SK-N-SH (cell line): ENCODE data around the gene LRRN4CL. TPM values are rescaled to one million over a fixed set of nuclear protein-coding genes. Genes with fewer than 3 reads are reported as not detected.

Experiments used
- CTCF ChIA-PET: fragments of 300-600, 350-600 bp; formaldehyde crosslinking; extraction: SDS; loops from one replicate; lab custom pipeline; 2021; lab: Yijun Ruan, JAX
- POLR2A ChIA-PET: fragments of 350-600 bp; sonication (Branson Sonifier 250); formaldehyde crosslinking; extraction: SDS; loops from one replicate; lab custom pipeline; 2020; ENCODE audit warnings: antibody characterized with exemption, inconsistent platforms; lab: Yijun Ruan, JAX
- DNase-seq: peaks from one replicate; pipeline ENCODE4 v3.0.0; 2012
- H2AFZ ChIP-seq: fragments of 200-600 bp; sonication (generic); 2 replicates; pipeline ENCODE4 v1.8.1; 2016; ENCODE audit warnings: antibody characterized with exemption, mild to moderate bottlenecking, low read depth
- H3F3A ChIP-seq: fragments of 200-600 bp; sonication (generic); replicated peaks from 2 replicates; pipeline ENCODE3; 2016; ENCODE audit warnings: antibody characterized with exemption, mild to moderate bottlenecking; ENCODE audit not compliant: insufficient read depth
- H3K27ac ChIP-seq, 2 experiments: fragments of 200-500 bp in 1 of 2; fragments of 200-600 bp in 1 of 2; sonication (Bioruptor generic) in 1 of 2; sonication (generic), shearing (Covaris generic) in 1 of 2; 2 replicates each; pipeline versions ENCODE4 v1.5.1 to v1.6.1; 2014 to 2016; ENCODE audit warnings: low read depth in 2 of 2, inconsistent platforms in 1 of 2, low read length in 1 of 2, mild to moderate bottlenecking in 1 of 2, mixed read lengths in 1 of 2
- H3K27me3 ChIP-seq: fragments of 200-600 bp; sonication (generic), shearing (Covaris generic); 2 replicates; pipeline ENCODE4 v1.6.1; 2016; ENCODE audit warnings: mixed run types; ENCODE audit not compliant: insufficient read depth
- H3K36me3 ChIP-seq, 2 experiments: fragments of 200-500 bp in 1 of 2; fragments of 200-600 bp in 1 of 2; sonication (Bioruptor generic) in 1 of 2; sonication (generic) in 1 of 2; replicated peaks in 1 of 2; 2 replicates each; pipeline versions ENCODE3 to v1.5.1; 2014 to 2016; ENCODE audit warnings: low read length in 1 of 2, mild to moderate bottlenecking in 1 of 2; ENCODE audit not compliant: insufficient read depth in 2 of 2, control insufficient read depth in 1 of 2
- H3K4me1 ChIP-seq, 2 experiments: fragments of 200-500 bp in 1 of 2; fragments of 200-600 bp in 1 of 2; sonication (Bioruptor generic) in 1 of 2; sonication (generic), shearing (Covaris generic) in 1 of 2; 2 replicates each; pipeline versions ENCODE4 v1.5.1 to v1.6.1; 2014 to 2016; ENCODE audit warnings: low read depth in 1 of 2, low read length in 1 of 2, mixed run types in 1 of 2; ENCODE audit not compliant: insufficient read depth in 2 of 2, control insufficient read depth in 1 of 2
- H3K4me2 ChIP-seq: fragments of 200-600 bp; sonication (generic), shearing (Covaris generic); 2 replicates; pipeline ENCODE4 v1.6.1; 2017; ENCODE audit warnings: mixed run types
- H3K4me3 ChIP-seq, 2 experiments: fragments of 200-500 bp in 1 of 2; fragments of 200-600 bp in 1 of 2; sonication (Bioruptor generic) in 1 of 2; sonication (generic), shearing (Covaris generic) in 1 of 2; 2 replicates each; pipeline versions ENCODE4 v1.5.1 to v1.8.1; 2014 to 2016; ENCODE audit warnings: low read depth in 2 of 2, inconsistent platforms in 1 of 2, low read length in 1 of 2, mild to moderate bottlenecking in 1 of 2, mixed read lengths in 1 of 2, moderate library complexity in 1 of 2
- H3K79me2 ChIP-seq: fragments of 200-600 bp; sonication (generic); 2 replicates; pipeline ENCODE4 v1.8.1; 2017; ENCODE audit warnings: mild to moderate bottlenecking; ENCODE audit not compliant: insufficient read depth
- H3K9ac ChIP-seq: fragments of 200-600 bp; sonication (generic); 2 replicates; pipeline ENCODE4 v1.6.1; 2017; ENCODE audit warnings: mixed run types
- H3K9me2 ChIP-seq: fragments of 200-600 bp; sonication (generic); 2 replicates; pipeline ENCODE4 v1.6.1; 2017; ENCODE audit warnings: mixed run types
- H3K9me3 ChIP-seq: fragments of 200-600 bp; sonication (generic); 2 replicates; pipeline ENCODE4 v1.6.1; 2017; ENCODE audit warnings: mixed run types, mild to moderate bottlenecking, moderate library complexity
- H4K20me1 ChIP-seq: fragments of 200-600 bp; sonication (generic); 2 replicates; pipeline ENCODE4 v1.6.1; 2017; ENCODE audit warnings: mild to moderate bottlenecking, mixed run types; ENCODE audit not compliant: insufficient read depth
- CHD2 ChIP-seq: fragments of 150-350 bp; IDR thresholded peaks from 2 replicates; pipeline ENCODE4 v1.6.1; 2018; ENCODE audit warnings: low read length; ENCODE audit not compliant: partially characterized antibody
- ELF1 ChIP-seq: IDR thresholded peaks from 2 replicates; pipeline ENCODE4 v1.4.0; 2012
- EP300 ChIP-seq, 2 experiments: IDR thresholded peaks; 2 replicates each; pipeline versions ENCODE4 v1.4.0 to v1.6.1; 2012; ENCODE audit warnings: borderline replicate concordance in 1 of 2, low read depth in 1 of 2, low read length in 1 of 2
- EZH2phosphoT487 ChIP-seq: fragments of 200-600 bp; sonication (generic); IDR thresholded peaks from 2 replicates; pipeline ENCODE4 v1.6.1; 2017; ENCODE audit warnings: low read depth, mixed run types, mild to moderate bottlenecking, antibody characterized with exemption, moderate library complexity, borderline replicate concordance
- FOSL2 ChIP-seq: IDR thresholded peaks from 2 replicates; pipeline ENCODE4 v1.4.0; 2012; ENCODE audit warnings: low read depth, mild to moderate bottlenecking, moderate library complexity, borderline replicate concordance
- FOXJ3 ChIP-seq: sonication (generic); formaldehyde crosslinking; IDR thresholded peaks from 2 replicates; pipeline ENCODE4 v1.5.1; 2020; ENCODE audit warnings: mild to moderate bottlenecking, missing genetic modification reagents
- GABPA ChIP-seq: IDR thresholded peaks from 2 replicates; pipeline ENCODE4 v1.4.0; 2012; ENCODE audit warnings: low read depth, mild to moderate bottlenecking
- IRF3 ChIP-seq: fragments of 150-350 bp; IDR thresholded peaks from 2 replicates; pipeline ENCODE4 v1.6.1; 2016; ENCODE audit warnings: mild to moderate bottlenecking, low read depth, low read length
- JUND ChIP-seq: IDR thresholded peaks from 2 replicates; pipeline ENCODE4 v1.4.0; 2012
- MAX ChIP-seq: IDR thresholded peaks from 2 replicates; pipeline ENCODE4 v1.4.0; 2012; ENCODE audit warnings: low read depth
- MXI1 ChIP-seq: IDR thresholded peaks from 2 replicates; pipeline ENCODE4 v1.6.1; 2012; ENCODE audit warnings: mild to moderate bottlenecking, low read depth, low read length, improper control_type of control experiment
- NFIC ChIP-seq: IDR thresholded peaks from 2 replicates; pipeline ENCODE4 v1.4.0; 2012; ENCODE audit warnings: borderline replicate concordance
- NRF1 ChIP-seq: IDR thresholded peaks from 2 replicates; pipeline ENCODE4 v1.6.1; 2012; ENCODE audit warnings: low read depth, mild to moderate bottlenecking, low read length
- PBX3 ChIP-seq: IDR thresholded peaks from 2 replicates; pipeline ENCODE4; 2012
- RAD21 ChIP-seq: IDR thresholded peaks from 2 replicates; pipeline ENCODE4 v1.6.1; 2012; ENCODE audit warnings: mild to moderate bottlenecking, low read length
- REST ChIP-seq: IDR thresholded peaks from 2 replicates; pipeline ENCODE4 v1.6.1; 2012; ENCODE audit warnings: mild to moderate bottlenecking, low read depth, low read length, moderate library complexity
- RFX5 ChIP-seq: IDR thresholded peaks from 2 replicates; pipeline ENCODE4 v1.6.1; 2012; ENCODE audit warnings: mild to moderate bottlenecking, improper control_type of control experiment, low read length
- SIN3A ChIP-seq: IDR thresholded peaks from 2 replicates; pipeline ENCODE4 v1.6.1; 2012; ENCODE audit warnings: low read depth, mild to moderate bottlenecking, low read length, moderate library complexity, borderline replicate concordance
- SMC3 ChIP-seq: IDR thresholded peaks from 2 replicates; pipeline ENCODE4 v1.6.1; 2012; ENCODE audit warnings: low read depth, low read length, improper control_type of control experiment
- TEAD4 ChIP-seq: IDR thresholded peaks from 2 replicates; pipeline ENCODE4 v1.4.0; 2012; ENCODE audit warnings: mild to moderate bottlenecking, borderline replicate concordance; ENCODE audit not compliant: insufficient read depth
- USF1 ChIP-seq: IDR thresholded peaks from 2 replicates; pipeline ENCODE4 v1.4.0; 2012; ENCODE audit warnings: low read depth, borderline replicate concordance
- YY1 ChIP-seq: IDR thresholded peaks from 2 replicates; pipeline ENCODE4 v1.4.0; 2012; ENCODE audit warnings: low read depth, mild to moderate bottlenecking
- ZBTB33 ChIP-seq: IDR thresholded peaks from 2 replicates; pipeline ENCODE4 v1.4.0; 2012; ENCODE audit warnings: low read depth, borderline replicate concordance
- WGBS: methylation state at CpG from one replicate; pipeline ENCODE4 v1.1.6; 2017; ENCODE audit warnings: low lambda C conversion rate; 5-methylcytosine and 5-hydroxymethylcytosine counted together
- polyA plus RNA-seq, 3 experiments: library from polyadenylated mRNA; depleted of rRNA; stranded (reverse); fragments of >200 nt; gene quantifications; 2 replicates each; pipeline ENCODE4 v1.2.3, GENCODE V29; 2012

The LRRN4CL gene
- polyA plus RNA-seq, 1 of the 3 experiments (the other 2 are of a cell fraction) = 0.08 TPM

- ChIA-PET POLR2A (interaction anchor here (0.6 to 1.9 kb wide), 22 partner anchors 9 to 209 kb away, joined by 3 to 16 read pairs (median 5); partner anchors contain the start of genes B3GAT3, EEF1G, GANAB and HNRNPUL2), CTCF (interaction anchor here (1.0 to 2.0 kb wide), 8 partner anchors 9 to 290 kb away, joined by 3 to 8 read pairs (median 4); partner anchors contain the start of gene EML3)
- H4K20me1 ChIP-seq = no peaks in the 10 kb centered on the region
- peaks cover 21 to 22% of the 10 kb centered on the region in 2 experiments; a peak in 3 of 4 replicates for H3K4me1 ChIP-seq
- H3K27ac ChIP-seq = peak within 1 kb of the TSS; percentile 80 to 94
- H3K4me2 ChIP-seq = peak within 1 kb of the TSS; percentile 97
- peaks cover 78% of the 10 kb centered on the region for H3K79me2 ChIP-seq
- no peaks in the 10 kb centered on the region for H3K27me3 ChIP-seq
- H3F3A ChIP-seq = peaks cover 41% of the 10 kb centered on the region
- no peaks in the 10 kb centered on the region for H3K9me3 ChIP-seq
- H3K4me3 ChIP-seq = peak within 1 kb of the TSS; percentile 68 to 90
- peaks cover 15 to 22% of the 10 kb centered on the region in 2 experiments for H3K36me3 ChIP-seq
- H2AFZ ChIP-seq = peak within 1 kb of the TSS; percentile 85
- no peaks in the 10 kb centered on the region for H3K9me2 ChIP-seq
- WGBS = 2% methylated on average over 23 of the region's 59 CpGs
- H3K9ac ChIP-seq = peak within 1 kb of the TSS; percentile 81
- DNase-seq = peak; percentile 88
- peak; percentile 72 for TF ChIP-seq GABPA
- no peak for TF ChIP-seq EZH2phosphoT487
- TF ChIP-seq MAX = no peak; the same call in 1 of the 2 replicates
- TF ChIP-seq PBX3 = peak; percentile 20; the same call in 1 of the 2 replicates
- no peak for TF ChIP-seq EP300 (IDR thresholded peaks at IDR 0.05; ENCODE audit: borderline replicate concordance in 1 of 2, low read depth in 1 of 2, low read length in 1 of 2)
- TF ChIP-seq SIN3A = peak; percentile 75; the same call in 1 of the 2 replicates
- TF ChIP-seq RFX5 = no peak
- TF ChIP-seq FOSL2 = no peak
- TF ChIP-seq SMC3 = peak; percentile 6; the same call in 1 of the 2 replicates
- TF ChIP-seq USF1 = no peak
- TF ChIP-seq JUND = no peak
- TF ChIP-seq REST = peak; percentile 46; the same call in 1 of the 2 replicates
- no peak for TF ChIP-seq IRF3
- no peak for TF ChIP-seq NRF1
- no peak for TF ChIP-seq RAD21
- peak; percentile 86 for TF ChIP-seq ELF1
- peak; percentile 20 for TF ChIP-seq CHD2
- no peak for TF ChIP-seq NFIC
- no peak for TF ChIP-seq FOXJ3 (CRISPR knock-in tag)
- 0 out of 2 replicates have a peak, but pooled peaks have one; percentile 10 for TF ChIP-seq TEAD4
- peak; percentile 74 for TF ChIP-seq YY1
- TF ChIP-seq MXI1 = peak; percentile 60
- peak; percentile 35; the same call in 1 of the 2 replicates for TF ChIP-seq ZBTB33
Observed at GRCh38 chr11:62671608-62672389, 17.5 kb downstream of the LRRN4CL start, which contains the start of the genes LBHD1 and UQCC3. TSS of gene LBHD1 (minus strand) at chr11:62672267. CDS start at chr11:62670031, 2,236 bp downstream. TSS of gene UQCC3 (plus strand) at chr11:62671673. CDS start at chr11:62671746, 73 bp downstream.
